Peyer's patch (tissue), 4 donors: Measurements from ENCODE around the gene SMTNL2.
"Not testable (repeated sequence)": the region's sequence is repeated elsewhere in the genome, so short reads cannot be mapped to it uniquely, and the experiment has no call there.

ENCODE experiments used
- POLR2A ChIP-seq, 2 donors: fragments of 450-650 bp; IDR thresholded peaks; one replicate each; pipeline ENCODE4 v1.5.1; 2017; ENCODE audit warnings: antibody characterized with exemption in 2 of 2, mild to moderate bottlenecking in 2 of 2, moderate library complexity in 2 of 2
- TF ChIP-seq, protein P1 (sequence below), 6 experiments: fragments of 450-650 bp in 4 of 6; fragments of 200-600 bp in 2 of 6; sonication (generic) in 1 of 6; IDR thresholded peaks; one replicate each; pipeline ENCODE4 v1.5.1; 2017 to 2019; ENCODE audit warnings: antibody characterized with exemption in 6 of 6, mild to moderate bottlenecking in 3 of 6, moderate library complexity in 1 of 6

DNA sequence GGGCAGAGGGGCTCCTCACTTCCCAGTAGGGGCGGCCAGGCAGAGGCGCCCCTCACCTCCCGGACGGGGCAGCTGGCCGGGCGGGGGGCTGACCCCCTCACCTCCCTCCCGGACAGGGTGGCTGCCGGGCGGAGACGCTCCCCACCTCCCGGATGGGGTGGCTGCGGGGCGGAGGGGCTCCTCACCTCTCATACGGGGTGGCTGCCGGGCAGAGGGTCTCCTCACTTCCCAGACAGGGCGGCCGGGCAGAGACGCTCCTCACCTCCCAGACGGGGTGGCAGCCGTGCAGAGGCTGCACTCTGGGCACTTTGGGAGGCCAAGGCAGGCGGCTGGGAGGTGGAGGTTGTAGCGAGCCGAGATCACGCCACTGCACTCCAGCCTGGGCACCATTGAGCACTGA, 6.0 kb upstream of the SMTNL2 start:
- TF ChIP-seq, protein P1, sequence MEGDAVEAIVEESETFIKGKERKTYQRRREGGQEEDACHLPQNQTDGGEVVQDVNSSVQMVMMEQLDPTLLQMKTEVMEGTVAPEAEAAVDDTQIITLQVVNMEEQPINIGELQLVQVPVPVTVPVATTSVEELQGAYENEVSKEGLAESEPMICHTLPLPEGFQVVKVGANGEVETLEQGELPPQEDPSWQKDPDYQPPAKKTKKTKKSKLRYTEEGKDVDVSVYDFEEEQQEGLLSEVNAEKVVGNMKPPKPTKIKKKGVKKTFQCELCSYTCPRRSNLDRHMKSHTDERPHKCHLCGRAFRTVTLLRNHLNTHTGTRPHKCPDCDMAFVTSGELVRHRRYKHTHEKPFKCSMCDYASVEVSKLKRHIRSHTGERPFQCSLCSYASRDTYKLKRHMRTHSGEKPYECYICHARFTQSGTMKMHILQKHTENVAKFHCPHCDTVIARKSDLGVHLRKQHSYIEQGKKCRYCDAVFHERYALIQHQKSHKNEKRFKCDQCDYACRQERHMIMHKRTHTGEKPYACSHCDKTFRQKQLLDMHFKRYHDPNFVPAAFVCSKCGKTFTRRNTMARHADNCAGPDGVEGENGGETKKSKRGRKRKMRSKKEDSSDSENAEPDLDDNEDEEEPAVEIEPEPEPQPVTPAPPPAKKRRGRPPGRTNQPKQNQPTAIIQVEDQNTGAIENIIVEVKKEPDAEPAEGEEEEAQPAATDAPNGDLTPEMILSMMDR (IDR thresholded peaks at IDR 0.05) = not testable (repeated sequence)
- TF ChIP-seq POLR2A (IDR thresholded peaks at IDR 0.05) = not testable (repeated sequence)
